NCI-H1694 (cell line): ENCODE results near the gene GAD2.
A peak's percentile ranks its signal among the peaks of the same experiment; 100 is the strongest.

Source experiments
- DNase-seq: peaks from one replicate; lab custom pipeline; 2025; lab: John Stamatoyannopoulos, UW

GAD2 gene

GRCh38 chr10:26222563-26222962, 6.0 kb downstream of the GAD2 start:
- no peak for DNase-seq

GRCh38 chr10:26225322-26225721, 8.7 kb downstream of the GAD2 start:
- DNase-seq, result no peak

DNA sequence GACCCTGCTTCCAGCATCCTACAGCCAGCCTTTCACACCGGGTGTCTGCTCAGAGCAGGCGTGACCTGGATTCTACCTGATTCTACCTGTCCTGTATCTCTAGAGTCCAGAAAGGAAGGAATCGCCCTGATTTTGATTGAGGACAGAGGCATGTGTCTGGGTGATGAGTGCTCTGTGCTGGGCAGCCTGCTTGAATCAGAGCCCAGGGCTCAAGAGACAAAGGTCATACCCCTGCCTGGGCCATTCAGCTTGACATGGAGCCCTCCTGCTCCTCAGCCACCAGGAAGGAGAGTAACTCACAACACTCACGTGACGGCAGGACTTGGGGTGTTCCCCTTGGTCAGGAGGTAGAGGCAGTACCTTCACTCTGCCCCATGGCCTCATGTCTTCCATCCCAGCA, 11.2 kb downstream of the GAD2 start:
- DNase-seq, result no peak

GRCh38 chr10:26232174-26232573, 15.6 kb downstream of the GAD2 start:
- DNase-seq, result no peak

- no peak for DNase-seq
Measured at GRCh38 chr10:26235761-26236160, 19.2 kb downstream of the GAD2 start.

- no peak for DNase-seq
Measured at GRCh38 chr10:26238378-26238777, 21.8 kb downstream of the GAD2 start.

GRCh38 chr10:26242706-26243350, 26.3 kb downstream of the GAD2 start:
- DNase-seq, result no peak

DNA sequence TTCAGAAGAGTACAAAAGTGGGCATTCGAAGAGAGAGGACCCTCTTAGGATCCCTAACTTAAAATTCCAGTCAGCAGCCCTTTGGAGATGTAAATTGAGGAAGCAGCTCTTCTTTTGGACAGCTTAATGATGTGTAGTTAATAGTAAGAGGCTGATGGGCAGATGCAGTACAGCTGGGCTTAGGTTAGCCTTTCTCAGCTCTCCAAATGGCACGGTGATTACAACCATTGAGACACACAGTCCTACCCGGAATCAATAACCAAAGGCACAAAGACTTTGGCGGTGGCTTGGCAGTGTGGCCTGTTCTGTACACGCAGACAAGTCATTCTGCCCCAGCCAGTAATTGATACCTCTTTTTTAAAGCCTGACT, 26.8 kb downstream of the GAD2 start:
- no peak for DNase-seq

DNA sequence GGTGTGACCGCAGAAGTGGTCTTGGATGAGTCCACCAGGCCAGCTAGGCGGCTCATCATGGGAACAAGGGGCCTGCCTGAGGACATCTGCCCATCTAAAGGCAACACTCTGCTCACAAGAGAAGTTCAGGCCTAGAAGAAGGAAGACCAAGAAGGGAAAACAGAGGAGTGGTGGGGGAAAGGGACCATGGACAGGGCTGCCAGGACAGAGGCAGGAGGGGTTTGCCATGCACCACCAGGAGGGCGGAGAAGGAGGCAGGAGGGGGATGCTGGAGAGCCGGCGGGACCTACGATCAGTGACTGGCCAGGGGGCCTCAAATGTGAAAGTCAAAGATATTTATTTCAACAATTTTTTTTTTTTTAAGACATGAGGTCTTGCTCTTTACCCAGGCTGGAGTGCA, 33.1 kb downstream of the GAD2 start:
- DNase-seq, result no peak

DNA sequence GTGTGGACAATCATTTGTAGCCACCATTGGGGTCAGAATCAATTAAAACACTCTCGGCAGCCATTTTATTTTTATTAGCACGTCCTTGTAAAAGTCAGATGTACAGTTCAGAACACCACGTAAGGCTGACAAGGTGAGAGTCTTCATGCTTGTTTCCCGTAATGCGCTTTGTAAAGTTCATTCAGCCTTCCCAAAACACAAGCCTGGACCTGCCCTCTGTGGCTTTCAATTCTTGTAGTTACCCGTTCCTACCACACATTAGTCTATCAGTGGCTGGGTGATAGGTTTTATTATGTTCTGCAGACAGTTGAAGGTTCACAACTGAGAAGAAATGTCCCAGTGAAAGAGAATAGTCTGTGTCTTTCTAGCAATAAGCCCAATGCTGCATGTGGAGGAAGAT, 35.4 kb downstream of the GAD2 start:
- DNase-seq, result no peak

- no peak for DNase-seq
Measured at GRCh38 chr10:26254616-26255015, 38.0 kb downstream of the GAD2 start.

DNA sequence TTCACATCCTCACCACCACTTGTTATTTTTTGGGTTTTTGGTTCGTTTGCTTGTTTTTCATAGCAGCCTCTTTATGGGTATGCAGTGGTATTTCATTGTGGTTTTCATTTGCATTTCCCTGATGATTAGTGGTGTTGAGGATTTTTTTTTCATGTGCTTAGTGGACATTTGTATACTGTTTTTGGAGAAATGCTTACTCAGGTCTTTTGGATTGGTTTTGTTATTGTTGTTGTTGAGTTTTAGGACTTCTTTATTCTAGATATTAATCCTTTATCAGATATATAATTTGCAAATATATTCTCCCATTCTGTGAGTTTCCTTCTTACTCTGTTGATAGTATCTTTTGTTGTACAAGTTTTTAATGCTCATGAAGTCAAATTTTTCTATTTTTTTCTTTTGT, 42.8 kb downstream of the GAD2 start:
- no peak for DNase-seq

GRCh38 chr10:26269754-26270153, 53.2 kb downstream of the GAD2 start:
- DNase-seq, result peak; percentile 12

GRCh38 chr10:26274391-26274790, 57.8 kb downstream of the GAD2 start:
- DNase-seq, result no peak

GRCh38 chr10:26278295-26278694, 61.7 kb downstream of the GAD2 start:
- DNase-seq, result no peak

DNA sequence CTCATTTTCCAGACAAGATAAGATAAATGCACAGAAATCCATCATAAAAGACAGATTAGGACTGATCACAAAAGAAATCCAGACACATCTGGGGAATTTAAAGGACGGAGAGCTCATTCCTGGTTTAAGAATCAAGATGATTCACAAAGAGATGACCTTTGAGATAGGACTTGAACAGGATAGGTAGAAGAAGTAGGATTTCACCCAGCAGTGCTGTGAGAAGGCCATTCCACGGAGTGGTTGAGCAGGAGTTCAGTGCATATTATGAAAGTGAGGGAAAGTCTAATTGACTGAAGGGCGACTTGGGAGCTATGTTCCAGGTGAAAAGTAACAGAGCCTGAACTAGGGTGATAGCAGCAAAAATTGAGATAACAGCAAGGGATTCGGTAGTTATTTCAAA, 73.7 kb downstream of the GAD2 start:
- DNase-seq, result no peak

GRCh38 chr10:26291721-26292480, 75.3 kb downstream of the GAD2 start:
- DNase-seq, result no peak

GRCh38 chr10:26296360-26296759, 79.8 kb downstream of the GAD2 start:
- DNase-seq, result no peak

- DNase-seq, result no peak
Measured at GRCh38 chr10:26300001-26300400, 83.4 kb downstream of the GAD2 start.

GRCh38 chr10:26303366-26303765, 86.8 kb downstream of the GAD2 start:
- DNase-seq, result no peak

- DNase-seq, result no peak
Measured at GRCh38 chr10:26310361-26310760, 93.8 kb downstream of the GAD2 start.

GRCh38 chr10:26311383-26311940, 94.9 kb downstream of the GAD2 start:
- DNase-seq, result no peak

- DNase-seq, result no peak
Measured at GRCh38 chr10:26314265-26315013, 97.9 kb downstream of the GAD2 start.
